Endothelial cell of umbilical vein (primary cell): ENCODE data around the gene GSE1. TPM values are rescaled to one million over a fixed set of nuclear protein-coding genes. Genes with fewer than 3 reads are reported as not detected.

ENCODE experiments used
- BruUV-seq: library from RNA; stranded (reverse); fragments of 400-500 nt; replicated peaks from 2 replicates; lab custom pipeline; 2021; lab: Mats Ljungman, UMichigan
- CTCF ChIA-PET: fragments of 300-600, 350-600 bp; sonication (Branson Sonifier 250); formaldehyde crosslinking; loops from one replicate; lab custom pipeline; 2021; ENCODE audit warnings: antibody characterized with exemption, inconsistent platforms; lab: Charles Lee
- POLR2A ChIA-PET: fragments of 300-600, 350-600 bp; sonication (Branson Sonifier 250); formaldehyde crosslinking; loops from one replicate; lab custom pipeline; 2021; ENCODE audit warnings: antibody characterized with exemption, inconsistent platforms; lab: Charles Lee
- DNase-seq: peaks from one replicate; pipeline ENCODE4 v3.0.0-alpha.2; 2011; ENCODE audit warnings: low read depth, low spot score
- FAIRE-seq: peaks from 2 replicates; lab custom pipeline; 2011; peaks lifted over from hg19 to GRCh38; lab: Jason Lieb, UNC
- H2AFZ ChIP-seq: 2 replicates; pipeline ENCODE4 v1.6.0; 2012; ENCODE audit warnings: low read depth, low read length, control low read depth, inconsistent platforms
- H3K27ac ChIP-seq: 2 replicates; pipeline ENCODE4 v1.5.1; 2011; ENCODE audit warnings: low read depth, mild to moderate bottlenecking, control low read depth, low read length, moderate library complexity; ENCODE audit not compliant: insufficient read depth
- H3K27me3 ChIP-seq, 2 experiments: 2 replicates each; pipeline versions ENCODE4 v1.6.0 to v1.6.1; 2011; ENCODE audit warnings: low read length in 2 of 2, mixed read lengths in 1 of 2; ENCODE audit not compliant: control insufficient read depth in 2 of 2, insufficient read depth in 2 of 2
- H3K36me3 ChIP-seq, 2 experiments: 2 replicates in 1 of 2; 3 replicates in 1 of 2; pipeline ENCODE4 v1.5.1; 2011; ENCODE audit warnings: low read length in 2 of 2, mild to moderate bottlenecking in 1 of 2, moderate library complexity in 1 of 2; ENCODE audit not compliant: control insufficient read depth in 2 of 2, insufficient read depth in 2 of 2; ENCODE audit errors: extremely low read depth in 1 of 2
- H3K4me1 ChIP-seq: 3 replicates; pipeline ENCODE4 v1.5.1; 2011; ENCODE audit warnings: mild to moderate bottlenecking, low read length; ENCODE audit not compliant: control insufficient read depth, insufficient read depth; ENCODE audit errors: extremely low read depth
- H3K4me2 ChIP-seq: 2 replicates; pipeline ENCODE4 v1.6.1; 2011; ENCODE audit warnings: low read length, control low read depth, mixed read lengths; ENCODE audit not compliant: insufficient read depth
- H3K4me3 ChIP-seq, 3 experiments: fragments of 200-600 bp in 1 of 3; sonication (generic), shearing (Covaris generic) in 1 of 3; replicated peaks in 1 of 3; 2 replicates each; pipeline ENCODE4 v1.5.1; 2011 to 2016; ENCODE audit warnings: control low read depth in 3 of 3, low read length in 3 of 3, mild to moderate bottlenecking in 2 of 3, inconsistent platforms in 1 of 3, low read depth in 1 of 3, moderate library complexity in 1 of 3; ENCODE audit not compliant: insufficient read depth in 1 of 3
- H3K79me2 ChIP-seq: 2 replicates; pipeline ENCODE4 v1.6.0; 2012; ENCODE audit warnings: low read length, inconsistent platforms; ENCODE audit not compliant: control insufficient read depth, insufficient read depth
- H3K9ac ChIP-seq: replicated peaks from 2 replicates; pipeline ENCODE3; 2011; ENCODE audit warnings: low read length, control low read depth; ENCODE audit not compliant: insufficient read depth; ENCODE audit errors: extremely low read depth
- H3K9me1 ChIP-seq: replicated peaks from 3 replicates; pipeline ENCODE4 v1.6.0; 2011; ENCODE audit warnings: mild to moderate bottlenecking, low read length; ENCODE audit not compliant: control insufficient read depth, insufficient read depth; ENCODE audit errors: extremely low read depth
- H3K9me3 ChIP-seq: replicated peaks from 2 replicates; pipeline ENCODE4 v1.5.1; 2012; ENCODE audit warnings: low read length, inconsistent platforms; ENCODE audit not compliant: control insufficient read depth, insufficient read depth
- H4K20me1 ChIP-seq: replicated peaks from 2 replicates; pipeline ENCODE3; 2011; ENCODE audit warnings: mild to moderate bottlenecking, low read length; ENCODE audit not compliant: control insufficient read depth, insufficient read depth; ENCODE audit errors: extremely low read depth
- CTCF ChIP-seq, 2 donors: IDR thresholded peaks; 1 replicate in 1 of 2; 2 replicates in 1 of 2; pipeline ENCODE4 v1.5.1; 2011; ENCODE audit warnings: low read length in 2 of 2, mild to moderate bottlenecking in 2 of 2, moderate library complexity in 2 of 2, control low read depth in 1 of 2, inconsistent platforms in 1 of 2, low read depth in 1 of 2; ENCODE audit not compliant: insufficient read depth in 1 of 2; ENCODE audit errors: extremely low read depth in 1 of 2
- EZH2 ChIP-seq: IDR thresholded peaks from 2 replicates; pipeline ENCODE4 v1.6.1; 2012; ENCODE audit warnings: borderline replicate concordance, low read depth, mild to moderate bottlenecking, moderate library complexity, low read length, inconsistent platforms; ENCODE audit not compliant: severe bottlenecking
- FOS ChIP-seq: IDR thresholded peaks from 2 replicates; pipeline ENCODE4 v1.6.1; 2011; ENCODE audit warnings: mild to moderate bottlenecking, low read length, moderate library complexity, borderline replicate concordance; ENCODE audit not compliant: insufficient read depth
- GATA2 ChIP-seq: IDR thresholded peaks from 2 replicates; pipeline ENCODE4 v1.7.0; 2011; ENCODE audit warnings: low read depth, mild to moderate bottlenecking, moderate library complexity, mixed read lengths, low read length; ENCODE audit not compliant: insufficient read length, insufficient read depth
- JUN ChIP-seq: IDR thresholded peaks from 2 replicates; pipeline ENCODE4 v1.6.1; 2011; ENCODE audit warnings: borderline replicate concordance, low read depth; ENCODE audit not compliant: insufficient read length, insufficient read depth
- MAX ChIP-seq: IDR thresholded peaks from 2 replicates; pipeline ENCODE4 v1.6.1; 2011; ENCODE audit not compliant: insufficient read depth, insufficient read length
- MYC ChIP-seq: IDR thresholded peaks from one replicate; pipeline ENCODE4 v1.6.1; 2011; ENCODE audit warnings: mild to moderate bottlenecking, low read depth, low read length
- POLR2A ChIP-seq: IDR thresholded peaks from 2 replicates; pipeline ENCODE4 v1.6.1; 2012; ENCODE audit warnings: low read depth, mild to moderate bottlenecking, control low read depth, low read length
- POLR2AphosphoS5 ChIP-seq: IDR thresholded peaks from 2 replicates; pipeline ENCODE4 v1.6.1; 2012; ENCODE audit warnings: low read depth, mild to moderate bottlenecking, control low read depth, low read length, moderate library complexity; ENCODE audit not compliant: insufficient read depth
- dilution Hi-C: fragments of 300-500 bp; cut with MboI; formaldehyde crosslinking; loops from one replicate; pipeline ENCODE4 v1.15.0; 2019; ENCODE audit warnings: low sequenced_read_pairs; ENCODE audit not compliant: extremely low pct_ligation_motif_present
- intact Hi-C: fragments of 100-400 bp; cut with micrococcal nuclease; formaldehyde crosslinking; loops from one replicate; pipeline ENCODE4 v1.10.0; 2022
- polyA plus RNA-seq, 4 experiments: library from polyadenylated mRNA; depleted of rRNA in 3 of 4; stranded (reverse) in 3 of 4; unstranded in 1 of 4; fragments of >200 nt; gene quantifications; 2 replicates each; pipeline versions ENCODE4 v1.2.1 to v1.2.3, GENCODE V29; 2011 to 2012; ENCODE audit warnings: missing spikeins in 1 of 4
- total RNA-seq: library from RNA; stranded (reverse); gene quantifications from 2 replicates; pipeline ENCODE4 v1.2.3, GENCODE V29; 2021

Gene GSE1
- total and polyA plus RNA-seq, 2 donors (not counting 3 experiments of a cell fraction or from before 2014, with no cell fraction given) = 4.2 to 18.3 TPM

GRCh38 chr16:85720302-85720637, 107.1 kb downstream of the GSE1 start:
- H3K9me3 ChIP-seq = no peaks in the 10 kb centered on the region
- ChIA-PET POLR2A (no interaction called here), CTCF (interaction anchor here (1.6 to 8.1 kb wide), 2 partner anchors 45 to 61 kb away, joined by 9 to 119 read pairs; no protein-coding TSS in a partner anchor)
- H3K36me3 ChIP-seq = peaks cover 0 to 1% of the 10 kb centered on the region in 2 experiments
- H3K27ac ChIP-seq = no peak overlapping the region
- intact Hi-C loops = no loop called here
- H3K9me1 ChIP-seq = no peaks in the 10 kb centered on the region
- H3K9ac ChIP-seq = no peak overlapping the region
- H3K4me1 ChIP-seq = peaks cover 22% of the 10 kb centered on the region
- no peaks in the 10 kb centered on the region for H4K20me1 ChIP-seq
- no peak overlapping the region for H3K4me2 ChIP-seq
- H3K79me2 ChIP-seq = peaks cover 7% of the 10 kb centered on the region
- FAIRE-seq = peak; percentile 42
- H3K27me3 ChIP-seq = no peaks in the 10 kb centered on the region
- TF ChIP-seq EZH2 = no peak
- no peak for TF ChIP-seq JUN
- no peak for TF ChIP-seq MYC
- TF ChIP-seq FOS = no peak
- TF ChIP-seq CTCF (IDR thresholded peaks at IDR 0.05; ENCODE audit: extremely low read depth in 1 of 2, insufficient read depth in 1 of 2, low read depth in 1 of 2, low read length in 2 of 2) = no peak
- no peak for TF ChIP-seq GATA2
- no peak for TF ChIP-seq POLR2AphosphoS5
- TF ChIP-seq MAX = no peak
- TF ChIP-seq POLR2A = no peak
- no TSS peak for BruUV-seq
- DNase-seq = no peak
- no peak overlapping the region for H2AFZ ChIP-seq
- dilution Hi-C loops = no loop called here
- H3K4me3 ChIP-seq = no peak overlapping the region
